Fibroblast of pulmonary artery (primary cell): ENCODE measurements around the gene OVOL1.
"Not testable (repeated sequence)": the region's sequence is repeated elsewhere in the genome, so short reads cannot be mapped to it uniquely, and the experiment has no call there.

Experiments used
- DNase-seq: peaks from one replicate; pipeline ENCODE4 v3.0.0-alpha.2; 2010; ENCODE audit warnings: low read depth
- H3K4me3 ChIP-seq: replicated peaks from 2 replicates; pipeline ENCODE4 v1.5.1; 2011; ENCODE audit warnings: low read depth, mild to moderate bottlenecking, control low read depth, low read length, moderate library complexity
- CTCF ChIP-seq: IDR thresholded peaks from 2 replicates; pipeline ENCODE4 v1.5.1; 2011; ENCODE audit warnings: mild to moderate bottlenecking, control low read depth, low read length, inconsistent platforms; ENCODE audit errors: missing control alignments

OVOL1 gene

GRCh38 chr11:65817312-65817834 lies 30.5 kb downstream of the OVOL1 start:
- no peak for TF ChIP-seq CTCF
- H3K4me3 ChIP-seq, result peak overlapping the region; percentile 56
- DNase-seq, result peak; percentile 12

- DNase-seq, result peak; percentile 88
These were observed 31.2 kb downstream of the OVOL1 start for GRCh38 chr11:65817835-65818680.

GRCh38 chr11:65821107-65821506 lies 34.2 kb downstream of the OVOL1 start:
- no peak for DNase-seq
- no peak for TF ChIP-seq CTCF
- no peak overlapping the region for H3K4me3 ChIP-seq

More at GRCh38 chr11:65817835-65818680, 31.2 kb downstream of the OVOL1 start:
- H3K4me3 ChIP-seq, result peak overlapping the region; percentile 56
- peak; percentile 78 for TF ChIP-seq CTCF

- no peak overlapping the region for H3K4me3 ChIP-seq
- DNase-seq, result no peak
- no peak for TF ChIP-seq CTCF
These were observed 36.1 kb downstream of the OVOL1 start for GRCh38 chr11:65822776-65823528.

- TF ChIP-seq CTCF, result no peak
- no peak for DNase-seq
- no peak overlapping the region for H3K4me3 ChIP-seq
These were observed 40.3 kb downstream of the OVOL1 start for GRCh38 chr11:65826984-65827735.

- no peak for TF ChIP-seq CTCF
- DNase-seq, result no peak
- no peak overlapping the region for H3K4me3 ChIP-seq
These were observed 42.6 kb downstream of the OVOL1 start for GRCh38 chr11:65829459-65829858.

GRCh38 chr11:65832231-65832630 lies 45.4 kb downstream of the OVOL1 start:
- not testable (repeated sequence) for DNase-seq, H3K4me3 ChIP-seq
